Measurements from ENCODE around the gene STIM2. TPM values are rescaled to one million over a fixed set of nuclear protein-coding genes. Genes with fewer than 3 reads are reported as not detected.

STIM2 gene
- total RNA-seq, 4 donors from 2014 or later: 15.9 to 25.5 (median 23.6) TPM

- DNase-seq (ENCODE audit: low spot score in 2 of 2): no peak
- TF ChIP-seq CTCF (IDR thresholded peaks at IDR 0.05) (no peak), POLR2A (IDR thresholded peaks at IDR 0.05) (no peak)
- H3K4me3 ChIP-seq (ENCODE audit: low read depth, poor library complexity, severe bottlenecking): no peak overlapping the region
- intact Hi-C loops (cut with DNase I; ENCODE audit: low total_unique reads): no loop called here
- 35 to 42% methylated on average over 2 of the region's 2 CpGs for WGBS, 2 donors
Measured at GRCh38 chr4:26953366-26953765, 92.7 kb downstream of the STIM2 start.

- TF ChIP-seq POLR2A (IDR thresholded peaks at IDR 0.05) (no peak), CTCF (IDR thresholded peaks at IDR 0.05) (no peak)
- WGBS, 2 donors: 81 to 89% methylated on average over 3 of the region's 3 CpGs
- H3K4me3 ChIP-seq (ENCODE audit: low read depth, poor library complexity, severe bottlenecking): no peak overlapping the region
- DNase-seq (ENCODE audit: low spot score in 2 of 2): no peak
- intact Hi-C loops (cut with DNase I; ENCODE audit: low total_unique reads): no loop called here
Measured at GRCh38 chr4:26953770-26954423, 93.3 kb downstream of the STIM2 start.

GRCh38 chr4:26955241-26955640 is 94.6 kb downstream of the STIM2 start:
- no peak for DNase-seq (ENCODE audit: low spot score in 2 of 2)
- 0% methylated on average over 2 of the region's 2 CpGs for WGBS, 2 donors
- intact Hi-C loops (cut with DNase I; ENCODE audit: low total_unique reads): no loop called here
- no peak overlapping the region for H3K4me3 ChIP-seq (ENCODE audit: low read depth, poor library complexity, severe bottlenecking)
- no peak for TF ChIP-seq CTCF (IDR thresholded peaks at IDR 0.05)
- TF ChIP-seq POLR2A (IDR thresholded peaks at IDR 0.05): no peak

- intact Hi-C loops (cut with DNase I; ENCODE audit: low total_unique reads): no loop called here
Measured at GRCh38 chr4:26958925-26959653, 98.4 kb downstream of the STIM2 start.

GRCh38 chr4:26959654-26960047 is 99.0 kb downstream of the STIM2 start:
- 48 to 61% methylated on average over 1 of the region's 1 CpG for WGBS, 2 donors

More at GRCh38 chr4:26958925-26959653, 98.4 kb downstream of the STIM2 start:
- 85 to 89% methylated on average over 4 of the region's 4 CpGs for WGBS, 2 donors
- no peak for DNase-seq (ENCODE audit: low spot score in 2 of 2)
- H3K4me3 ChIP-seq (ENCODE audit: low read depth, poor library complexity, severe bottlenecking): no peak overlapping the region
- TF ChIP-seq CTCF (IDR thresholded peaks at IDR 0.05) (no peak), POLR2A (IDR thresholded peaks at IDR 0.05) (no peak)

More at GRCh38 chr4:26959654-26960047, 99.0 kb downstream of the STIM2 start:
- no peak for TF ChIP-seq CTCF (IDR thresholded peaks at IDR 0.05)
- no peak for TF ChIP-seq POLR2A (IDR thresholded peaks at IDR 0.05)
- H3K4me3 ChIP-seq (ENCODE audit: low read depth, poor library complexity, severe bottlenecking): no peak overlapping the region
- DNase-seq (ENCODE audit: low spot score in 2 of 2): no peak
- intact Hi-C loops (cut with DNase I; ENCODE audit: low total_unique reads): no loop called here
